ENCODE measurements around the gene MEIOB. TPM values are rescaled to one million over a fixed set of nuclear protein-coding genes. Genes with fewer than 3 reads are reported as not detected.

The MEIOB gene
- polyA plus RNA-seq, 1 of the 3 experiments (the other 2 are of a cell fraction), result not detected

DNA sequence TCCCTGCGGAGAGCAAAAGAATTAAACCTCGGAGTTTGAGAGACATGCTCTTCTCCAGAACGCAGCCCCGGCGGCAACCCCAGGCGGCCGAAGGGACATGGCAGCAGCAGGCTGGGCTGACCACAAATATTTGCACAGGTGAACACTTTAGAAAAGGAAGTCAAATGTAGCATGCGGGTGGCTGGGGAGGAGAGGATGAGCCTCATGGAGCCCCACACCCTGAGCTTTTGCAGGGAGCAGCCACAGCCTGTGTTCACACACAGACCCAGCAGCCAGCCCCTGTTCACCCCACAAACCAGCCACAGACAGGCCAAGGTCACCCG lies 28.4 kb upstream of the MEIOB start:
- Histone ChIP-seq H3K4me1 (ENCODE audit: control insufficient read depth in 1 of 2, insufficient read depth in 2 of 2, low read depth in 1 of 2, low read length in 1 of 2) (peaks cover 0 to 16% of the 10 kb centered on the region in 2 experiments; a peak in 1 of 4 replicates), H3K27me3 (ENCODE audit: insufficient read depth) (peaks cover 5% of the 10 kb centered on the region; the same call in 1 of the 2 replicates), H3K4me3 (ENCODE audit: low read depth in 2 of 2, low read length in 1 of 2) (no peak overlapping the region), H3K9ac (no peak overlapping the region), H3K9me2 (no peaks in the 10 kb centered on the region), H3K79me2 (ENCODE audit: insufficient read depth) (no peaks in the 10 kb centered on the region), H2AFZ (ENCODE audit: low read depth) (no peak overlapping the region), H3K27ac (ENCODE audit: low read depth in 2 of 2, low read length in 1 of 2) (no peak overlapping the region), H3F3A (replicated peaks; ENCODE audit: insufficient read depth) (no peaks in the 10 kb centered on the region), H3K4me2 (no peak overlapping the region), H3K36me3 (replicated peaks in 1 of 2; ENCODE audit: control insufficient read depth in 1 of 2, insufficient read depth in 2 of 2, low read length in 1 of 2) (no peaks in the 10 kb centered on the region), H4K20me1 (ENCODE audit: insufficient read depth) (no peaks in the 10 kb centered on the region), H3K9me3 (no peaks in the 10 kb centered on the region)
- TF ChIP-seq, protein P1, sequence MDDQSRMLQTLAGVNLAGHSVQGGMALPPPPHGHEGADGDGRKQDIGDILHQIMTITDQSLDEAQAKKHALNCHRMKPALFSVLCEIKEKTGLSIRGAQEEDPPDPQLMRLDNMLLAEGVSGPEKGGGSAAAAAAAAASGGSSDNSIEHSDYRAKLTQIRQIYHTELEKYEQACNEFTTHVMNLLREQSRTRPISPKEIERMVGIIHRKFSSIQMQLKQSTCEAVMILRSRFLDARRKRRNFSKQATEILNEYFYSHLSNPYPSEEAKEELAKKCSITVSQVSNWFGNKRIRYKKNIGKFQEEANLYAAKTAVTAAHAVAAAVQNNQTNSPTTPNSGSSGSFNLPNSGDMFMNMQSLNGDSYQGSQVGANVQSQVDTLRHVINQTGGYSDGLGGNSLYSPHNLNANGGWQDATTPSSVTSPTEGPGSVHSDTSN (IDR thresholded peaks at IDR 0.05), result no peak
- TF ChIP-seq GABPA (IDR thresholded peaks at IDR 0.05; ENCODE audit: low read depth), result no peak
- TF ChIP-seq CTCF (IDR thresholded peaks at IDR 0.05), result no peak
- no peak for TF ChIP-seq FOXJ3 (CRISPR knock-in tag; IDR thresholded peaks at IDR 0.05)
- ChIA-PET POLR2A (no interaction called here), CTCF (no interaction called here)
- no peak for DNase-seq
- WGBS (ENCODE audit: low lambda C conversion rate), result 86% methylated on average over 8 of the region's 9 CpGs

- WGBS (ENCODE audit: low lambda C conversion rate), result 74% methylated on average over 16 of the region's 16 CpGs
- no peak for DNase-seq
- Histone ChIP-seq H3K4me1 (ENCODE audit: control insufficient read depth in 1 of 2, insufficient read depth in 2 of 2, low read depth in 1 of 2, low read length in 1 of 2) (peaks cover 0 to 16% of the 10 kb centered on the region in 2 experiments; a peak in 1 of 4 replicates), H3K4me3 (ENCODE audit: low read depth in 2 of 2, low read length in 1 of 2) (no peak overlapping the region), H3K4me2 (no peak overlapping the region), H3K36me3 (replicated peaks in 1 of 2; ENCODE audit: control insufficient read depth in 1 of 2, insufficient read depth in 2 of 2, low read length in 1 of 2) (no peaks in the 10 kb centered on the region), H2AFZ (ENCODE audit: low read depth) (no peak overlapping the region), H3K27ac (ENCODE audit: low read depth in 2 of 2, low read length in 1 of 2) (no peak overlapping the region), H3K9me2 (no peaks in the 10 kb centered on the region), H4K20me1 (ENCODE audit: insufficient read depth) (no peaks in the 10 kb centered on the region), H3K9ac (no peak overlapping the region), H3K9me3 (no peaks in the 10 kb centered on the region), H3F3A (replicated peaks; ENCODE audit: insufficient read depth) (no peaks in the 10 kb centered on the region), H3K79me2 (ENCODE audit: insufficient read depth) (no peaks in the 10 kb centered on the region), H3K27me3 (ENCODE audit: insufficient read depth) (peaks cover 5% of the 10 kb centered on the region; the same call in 1 of the 2 replicates)
- ChIA-PET POLR2A (no interaction called here), CTCF (interaction anchor here (0.6 to 1.0 kb wide), 2 partner anchors 21 to 22 kb away, joined by 3 to 4 read pairs; no protein-coding TSS in a partner anchor)
- TF ChIP-seq TAF1 (IDR thresholded peaks at IDR 0.05; ENCODE audit: borderline replicate concordance, low read depth, low read length), result no peak
- no peak for TF ChIP-seq REST (IDR thresholded peaks at IDR 0.05; ENCODE audit: low read depth, low read length)
- TF ChIP-seq FOXJ3 (CRISPR knock-in tag; IDR thresholded peaks at IDR 0.05), result no peak
- TF ChIP-seq CHD2 (IDR thresholded peaks at IDR 0.05; ENCODE audit: low read length, partially characterized antibody), result no peak
- no peak for TF ChIP-seq EZH2phosphoT487 (IDR thresholded peaks at IDR 0.05; ENCODE audit: borderline replicate concordance, low read depth)
- TF ChIP-seq GABPA (IDR thresholded peaks at IDR 0.05; ENCODE audit: low read depth), result no peak
- no peak for TF ChIP-seq MAX (IDR thresholded peaks at IDR 0.05; ENCODE audit: low read depth)
- TF ChIP-seq, protein P2, sequence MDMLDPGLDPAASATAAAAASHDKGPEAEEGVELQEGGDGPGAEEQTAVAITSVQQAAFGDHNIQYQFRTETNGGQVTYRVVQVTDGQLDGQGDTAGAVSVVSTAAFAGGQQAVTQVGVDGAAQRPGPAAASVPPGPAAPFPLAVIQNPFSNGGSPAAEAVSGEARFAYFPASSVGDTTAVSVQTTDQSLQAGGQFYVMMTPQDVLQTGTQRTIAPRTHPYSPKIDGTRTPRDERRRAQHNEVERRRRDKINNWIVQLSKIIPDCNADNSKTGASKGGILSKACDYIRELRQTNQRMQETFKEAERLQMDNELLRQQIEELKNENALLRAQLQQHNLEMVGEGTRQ (IDR thresholded peaks at IDR 0.05; ENCODE audit: borderline replicate concordance, low read depth, low read length), result no peak
- TF ChIP-seq NRF1 (IDR thresholded peaks at IDR 0.05; ENCODE audit: low read depth, low read length), result no peak
- no peak for TF ChIP-seq RCOR1 (IDR thresholded peaks at IDR 0.05; ENCODE audit: low read length)
- TF ChIP-seq EP300 (IDR thresholded peaks at IDR 0.05; ENCODE audit: borderline replicate concordance in 1 of 2, low read depth in 1 of 2, low read length in 1 of 2), result no peak
- TF ChIP-seq FOXM1 (IDR thresholded peaks at IDR 0.05; ENCODE audit: low read depth), result no peak
- TF ChIP-seq, protein P1 (IDR thresholded peaks at IDR 0.05), result no peak
- TF ChIP-seq MXI1 (IDR thresholded peaks at IDR 0.05; ENCODE audit: low read depth, low read length), result no peak
These were observed 27.9 kb upstream of the MEIOB start for GRCh38 chr16:1899641-1900451.

All from SK-N-SH (cell line).